Lower leg skin (tissue), 4 donors: ENCODE measurements around the gene CBL. TPM values are rescaled to one million over a fixed set of nuclear protein-coding genes. Genes with fewer than 3 reads are reported as not detected.
"Not testable (repeated sequence)": the region's sequence is repeated elsewhere in the genome, so short reads cannot be mapped to it uniquely, and the experiment has no call there.

Source experiments
- DNase-seq, 2 donors: peaks; one replicate each; pipeline ENCODE4 v3.0.0-alpha.2; 2019; ENCODE audit warnings: low spot score in 2 of 2
- H3K4me3 ChIP-seq: fragments of 200-600 bp; sonication (generic); 2 replicates; pipeline ENCODE4 v1.5.1; 2017; ENCODE audit warnings: mild to moderate bottlenecking, low read depth; ENCODE audit not compliant: poor library complexity, severe bottlenecking
- POLR2A ChIP-seq, 2 donors: fragments of 450-650 bp; IDR thresholded peaks; one replicate each; pipeline ENCODE4 v1.6.1; 2016 to 2017; ENCODE audit warnings: antibody characterized with exemption in 2 of 2, mild to moderate bottlenecking in 1 of 2, moderate library complexity in 1 of 2
- WGBS, 2 donors: methylation state at CpG; one replicate each; pipeline ENCODE4 v1.1.5; 2018; 5-methylcytosine and 5-hydroxymethylcytosine counted together
- intact Hi-C: fragments of 100-400 bp; cut with DNase I; formaldehyde crosslinking; loops from one replicate; pipeline ENCODE4 v1.15.0; 2023; ENCODE audit warnings: low total_unique reads
- total RNA-seq, 4 donors: library from RNA; depleted of rRNA; stranded (reverse); fragments of >200 nt; gene quantifications; one replicate each; pipeline ENCODE4 v1.1.0, GENCODE V29; 2016
- TF ChIP-seq, protein P1 (sequence below), 3 donors: fragments of 450-650 bp; IDR thresholded peaks; one replicate each; pipeline ENCODE4 v1.5.1; 2016; ENCODE audit warnings: antibody characterized with exemption in 3 of 3, mild to moderate bottlenecking in 3 of 3, moderate library complexity in 2 of 3

CBL gene
- total RNA-seq, 4 donors from 2014 or later, result 11.7 to 14.6 (median 14.0) TPM

GRCh38 chr11:119188067-119188466 lies 18.1 kb upstream of the CBL start:
- WGBS, 2 donors, result 65 to 82% methylated on average over 8 to 11 of the region's 11 CpGs
- no peak for TF ChIP-seq POLR2A (IDR thresholded peaks at IDR 0.05)
- TF ChIP-seq, protein P1, sequence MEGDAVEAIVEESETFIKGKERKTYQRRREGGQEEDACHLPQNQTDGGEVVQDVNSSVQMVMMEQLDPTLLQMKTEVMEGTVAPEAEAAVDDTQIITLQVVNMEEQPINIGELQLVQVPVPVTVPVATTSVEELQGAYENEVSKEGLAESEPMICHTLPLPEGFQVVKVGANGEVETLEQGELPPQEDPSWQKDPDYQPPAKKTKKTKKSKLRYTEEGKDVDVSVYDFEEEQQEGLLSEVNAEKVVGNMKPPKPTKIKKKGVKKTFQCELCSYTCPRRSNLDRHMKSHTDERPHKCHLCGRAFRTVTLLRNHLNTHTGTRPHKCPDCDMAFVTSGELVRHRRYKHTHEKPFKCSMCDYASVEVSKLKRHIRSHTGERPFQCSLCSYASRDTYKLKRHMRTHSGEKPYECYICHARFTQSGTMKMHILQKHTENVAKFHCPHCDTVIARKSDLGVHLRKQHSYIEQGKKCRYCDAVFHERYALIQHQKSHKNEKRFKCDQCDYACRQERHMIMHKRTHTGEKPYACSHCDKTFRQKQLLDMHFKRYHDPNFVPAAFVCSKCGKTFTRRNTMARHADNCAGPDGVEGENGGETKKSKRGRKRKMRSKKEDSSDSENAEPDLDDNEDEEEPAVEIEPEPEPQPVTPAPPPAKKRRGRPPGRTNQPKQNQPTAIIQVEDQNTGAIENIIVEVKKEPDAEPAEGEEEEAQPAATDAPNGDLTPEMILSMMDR (IDR thresholded peaks at IDR 0.05), result no peak
- no peak overlapping the region for H3K4me3 ChIP-seq
- DNase-seq, result no peak
- intact Hi-C loops, result loop anchor here (5.0 kb wide), 1 partner anchor 1971 kb away; no protein-coding TSS in a partner anchor

DNA sequence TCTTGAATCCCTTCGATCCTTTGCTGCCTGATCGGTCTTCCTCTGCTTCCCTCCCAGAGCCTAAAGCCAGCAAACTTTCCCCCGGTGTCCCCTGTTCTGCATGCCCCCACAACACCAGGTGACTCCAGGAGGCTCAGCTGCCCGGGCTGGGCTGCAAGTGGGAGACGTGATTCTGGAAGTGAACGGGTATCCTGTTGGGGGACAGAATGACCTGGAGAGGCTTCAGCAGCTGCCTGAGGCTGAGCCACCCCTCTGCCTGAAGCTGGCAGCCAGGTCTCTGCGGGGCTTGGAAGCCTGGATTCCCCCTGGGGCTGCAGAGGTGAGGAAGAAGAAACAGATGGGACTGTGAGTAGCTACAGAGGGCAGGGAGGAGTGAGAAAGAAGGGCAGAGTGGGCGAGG lies 17.3 kb upstream of the CBL start:
- intact Hi-C loops, result loop anchor here (5.0 kb wide), 1 partner anchor 1972 kb away; no protein-coding TSS in a partner anchor
- no peak overlapping the region for H3K4me3 ChIP-seq
- TF ChIP-seq, protein P1 (IDR thresholded peaks at IDR 0.05), result no peak
- TF ChIP-seq POLR2A (IDR thresholded peaks at IDR 0.05), result no peak
- 78 to 83% methylated on average over 8 of the region's 8 CpGs for WGBS, 2 donors
- no peak for DNase-seq

GRCh38 chr11:119189393-119189792 lies 16.7 kb upstream of the CBL start:
- no peak for DNase-seq
- intact Hi-C loops, result loop anchor here (5.0 kb wide), 1 partner anchor 1972 kb away; no protein-coding TSS in a partner anchor
- TF ChIP-seq, protein P1 (IDR thresholded peaks at IDR 0.05), result no peak
- TF ChIP-seq POLR2A (IDR thresholded peaks at IDR 0.05), result no peak
- no peak overlapping the region for H3K4me3 ChIP-seq
- WGBS, 2 donors, result 77 to 81% methylated on average over 3 to 4 of the region's 4 CpGs

GRCh38 chr11:119190531-119190930 lies 15.6 kb upstream of the CBL start:
- TF ChIP-seq, protein P1 (IDR thresholded peaks at IDR 0.05), result no peak
- no peak for TF ChIP-seq POLR2A (IDR thresholded peaks at IDR 0.05)
- WGBS, 2 donors, result 73 to 83% methylated on average over 9 of the region's 9 CpGs
- intact Hi-C loops, result loop anchor here (10.0 kb wide), 1 partner anchor 146 kb away; no protein-coding TSS in a partner anchor
- H3K4me3 ChIP-seq, result no peak overlapping the region
- DNase-seq, result no peak

- not testable (repeated sequence) for DNase-seq
These were observed 14.9 kb upstream of the CBL start for GRCh38 chr11:119191265-119191664.

GRCh38 chr11:119192111-119192510 lies 14.0 kb upstream of the CBL start:
- H3K4me3 ChIP-seq, result no peak overlapping the region
- TF ChIP-seq POLR2A (IDR thresholded peaks at IDR 0.05), result no peak
- TF ChIP-seq, protein P1 (IDR thresholded peaks at IDR 0.05), result no peak
- 92 to 97% methylated on average over 3 of the region's 3 CpGs for WGBS, 2 donors
- no peak for DNase-seq
- intact Hi-C loops, result loop anchor here (10.0 kb wide), 1 partner anchor 147 kb away; no protein-coding TSS in a partner anchor

More at GRCh38 chr11:119191265-119191664, 14.9 kb upstream of the CBL start:
- intact Hi-C loops, result loop anchor here (10.0 kb wide), 1 partner anchor 146 kb away; no protein-coding TSS in a partner anchor
- WGBS, 2 donors, result 91 to 94% methylated on average over 14 of the region's 14 CpGs
- H3K4me3 ChIP-seq, result not testable (repeated sequence)
